GM12872 (cell line): Measurements from ENCODE around the gene NR2E1.

Experiments used
- CTCF ChIP-seq: IDR thresholded peaks from 3 replicates; pipeline ENCODE4 v1.5.1; 2011; ENCODE audit warnings: low read depth, mild to moderate bottlenecking, low read length, moderate library complexity; ENCODE audit not compliant: insufficient read depth

The NR2E1 gene

GRCh38 chr6:108133594-108134179 lies 32.1 kb upstream of the NR2E1 start:
- TF ChIP-seq CTCF = no peak

DNA sequence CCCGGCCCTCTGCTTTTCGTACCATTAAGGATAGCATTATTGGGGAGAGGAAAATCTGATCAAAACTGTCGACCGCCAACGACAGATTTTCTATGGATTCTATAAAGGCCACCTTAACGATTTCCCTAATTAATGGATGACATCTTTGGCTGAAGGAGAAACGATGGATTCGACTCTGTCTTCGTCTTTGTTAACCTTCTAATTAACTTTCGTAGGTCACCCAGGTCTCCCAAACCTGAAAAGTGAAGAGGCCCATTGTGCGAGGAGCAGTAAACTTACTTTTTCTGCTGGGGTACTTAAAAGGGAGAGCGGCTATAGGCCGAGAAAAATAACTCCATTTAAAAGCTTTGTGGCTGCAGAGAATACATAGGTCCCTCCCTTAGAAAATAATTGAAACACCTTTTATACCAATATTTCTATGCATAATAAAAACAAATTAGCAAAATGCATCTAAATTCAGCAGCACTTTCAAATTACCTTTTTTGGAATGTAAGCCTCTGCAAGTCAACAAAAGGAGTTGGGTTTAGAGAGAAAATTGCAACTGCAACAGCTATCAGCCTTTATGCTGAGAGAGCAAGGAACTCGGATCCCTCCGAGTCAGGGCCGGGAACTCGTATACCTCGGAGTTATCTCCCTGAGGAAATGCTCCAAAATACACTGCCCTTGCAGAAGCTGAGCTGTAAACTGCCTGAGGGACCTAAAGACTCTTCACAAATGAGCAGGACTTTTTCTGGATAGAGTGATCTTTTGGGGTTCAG lies 31.4 kb upstream of the NR2E1 start:
- TF ChIP-seq CTCF = no peak

GRCh38 chr6:108142240-108142639 lies 23.6 kb upstream of the NR2E1 start:
- no peak for TF ChIP-seq CTCF

GRCh38 chr6:108145639-108146038 lies 20.2 kb upstream of the NR2E1 start:
- no peak for TF ChIP-seq CTCF

GRCh38 chr6:108152446-108152845 lies 13.4 kb upstream of the NR2E1 start:
- no peak for TF ChIP-seq CTCF

- TF ChIP-seq CTCF = no peak
These were observed 9.5 kb upstream of the NR2E1 start for GRCh38 chr6:108156180-108156937.

DNA sequence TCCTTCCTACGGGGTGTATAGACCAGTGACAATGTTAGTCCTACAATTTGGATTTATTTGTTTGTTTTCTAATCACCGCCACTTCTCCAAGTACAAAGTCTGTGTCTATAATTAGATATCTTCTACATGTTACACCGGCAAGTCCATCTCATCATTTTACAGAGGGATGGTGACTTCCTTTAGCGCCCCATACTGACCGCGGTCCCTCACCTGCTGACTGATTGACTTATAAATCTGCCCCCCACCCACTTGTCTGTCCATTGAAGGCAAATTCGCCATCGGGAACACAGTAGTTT lies 8.9 kb upstream of the NR2E1 start:
- no peak for TF ChIP-seq CTCF
